Effector memory CD8-positive, alpha-beta T cell (primary cell): Measurements from ENCODE around the gene SLC25A11.

ENCODE experiments used
- ATAC-seq: fragments of 150-1000 bp; cut with Tn5 transposase; replicated peaks from 2 replicates; pipeline ENCODE4 v1.10.0; 2021; ENCODE audit warnings: mild to moderate bottlenecking, moderate library complexity
- DNase-seq, 3 experiments: peaks; one replicate each; pipeline ENCODE4 v3.0.0; 2021
- H3K27ac Mint-ChIP-seq, 2 donors: one replicate each; pipeline ENCODE4 v1.8.0; 2022; ENCODE audit warnings: mild to moderate bottlenecking in 2 of 2, mixed read lengths in 2 of 2, moderate library complexity in 2 of 2
- H3K27me3 Mint-ChIP-seq, 2 donors: one replicate each; pipeline ENCODE4 v1.8.0; 2022; ENCODE audit warnings: mixed read lengths in 2 of 2
- H3K36me3 Mint-ChIP-seq: one replicate; pipeline ENCODE4 v1.8.0; 2022; ENCODE audit warnings: mild to moderate bottlenecking, moderate library complexity, mixed read lengths; ENCODE audit not compliant: insufficient read depth
- H3K4me1 Mint-ChIP-seq, 2 donors: one replicate each; pipeline ENCODE4 v1.8.0; 2022; ENCODE audit warnings: low read depth in 2 of 2, mixed read lengths in 2 of 2
- H3K4me3 Mint-ChIP-seq, 2 donors: one replicate each; pipeline ENCODE4 v1.8.0; 2022; ENCODE audit warnings: mild to moderate bottlenecking in 2 of 2, mixed read lengths in 2 of 2, moderate library complexity in 2 of 2
- H3K9me3 Mint-ChIP-seq, 2 donors: one replicate each; pipeline ENCODE4 v1.8.0; 2022; ENCODE audit warnings: mixed read lengths in 2 of 2

SLC25A11 gene

DNA sequence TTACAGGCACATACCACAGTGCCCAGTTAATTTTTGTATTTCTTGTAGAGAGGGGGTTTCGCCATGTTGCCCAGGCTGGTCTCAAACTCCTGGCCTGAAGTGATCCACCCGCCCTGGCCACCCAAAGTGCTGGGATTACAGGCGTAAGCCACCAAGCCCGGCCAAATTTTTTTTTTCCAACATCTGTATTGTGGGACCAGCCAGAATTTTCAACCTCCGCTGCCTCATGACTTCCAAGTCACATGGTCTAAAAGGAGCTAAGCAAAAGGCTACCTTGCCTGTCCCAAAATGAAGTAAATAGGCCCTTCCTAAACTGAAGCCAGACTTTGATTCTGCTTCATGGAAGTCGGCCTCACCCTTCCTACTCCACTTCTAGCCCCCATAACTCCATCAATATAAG is 32.0 kb upstream of the SLC25A11 start:
- H3K27ac Mint-ChIP-seq = peak overlapping the region in 1 of 2 donors; percentile 53

DNA sequence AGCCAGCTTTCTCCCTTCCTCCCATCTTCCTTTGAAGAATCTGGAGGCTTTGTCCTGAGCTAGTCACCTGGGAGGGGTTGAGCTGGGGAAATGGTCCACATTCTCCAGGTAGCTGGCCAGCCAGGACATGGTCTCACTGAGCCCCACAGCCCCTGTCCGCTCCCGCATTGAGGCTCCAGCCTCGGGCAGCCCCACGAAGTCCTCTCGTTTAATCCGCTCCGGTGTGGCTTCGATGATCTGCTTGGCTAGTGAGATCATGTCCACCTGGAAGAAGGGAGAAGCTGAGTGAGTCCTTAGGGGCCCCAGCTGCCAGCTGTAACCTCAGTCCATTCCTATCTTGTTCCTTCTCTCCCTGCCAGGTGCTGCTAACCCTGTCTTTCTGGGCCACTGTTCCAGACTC is 30.4 kb upstream of the SLC25A11 start:
- DNase-seq (no peak), ATAC-seq (no peak)
- Mint-ChIP-seq H3K4me1 (peaks cover 12 to 13% of the 10 kb centered on the region in 2 donors), H3K4me3 (peak overlapping the region in 1 of 2 donors; percentile 17), H3K27ac (peak overlapping the region in 1 of 2 donors; percentile 53), H3K27me3 (no peaks in the 10 kb centered on the region), H3K9me3 (no peaks in the 10 kb centered on the region), H3K36me3 (peaks cover 23% of the 10 kb centered on the region)

More for the DNA sequence above, 32.0 kb upstream of the SLC25A11 start:
- Mint-ChIP-seq H3K4me1 (peaks cover 7% of the 10 kb centered on the region in 2 donors), H3K4me3 (no peak overlapping the region), H3K9me3 (no peaks in the 10 kb centered on the region), H3K36me3 (peaks cover 25% of the 10 kb centered on the region), H3K27me3 (no peaks in the 10 kb centered on the region)
- ATAC-seq (no peak), DNase-seq (no peak)

DNA sequence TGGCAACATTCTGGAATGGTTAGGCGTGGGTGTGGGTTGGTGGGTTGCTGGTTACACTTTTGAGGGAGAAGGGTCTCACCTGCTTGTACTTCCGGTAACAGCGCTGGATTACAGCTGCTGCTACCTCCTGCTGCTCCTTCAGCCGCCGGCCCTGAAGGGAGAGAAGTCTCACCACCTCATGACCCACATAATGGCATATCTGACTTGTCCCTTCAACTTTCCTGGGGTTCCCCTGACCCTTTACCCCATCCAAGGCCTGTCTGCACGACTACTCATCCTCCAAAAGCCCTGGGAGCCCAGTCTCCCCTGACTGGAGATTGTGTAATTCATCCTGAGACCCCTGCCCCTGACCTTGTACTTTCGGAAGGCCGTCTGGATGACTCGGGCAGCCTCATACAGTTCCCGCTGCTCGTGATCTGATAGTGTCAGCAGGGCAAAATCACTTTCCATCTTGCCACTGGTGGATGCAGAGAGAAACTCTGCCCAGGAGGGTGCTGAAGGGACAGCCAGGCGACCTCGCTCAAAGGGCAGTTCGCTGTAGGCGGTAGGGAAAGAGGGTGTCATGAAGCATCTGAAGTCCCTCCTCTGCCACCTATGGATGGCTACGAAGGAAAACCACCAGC is 29.8 kb upstream of the SLC25A11 start:
- Mint-ChIP-seq H3K4me3 (no peak overlapping the region), H3K4me1 (peaks cover 12 to 14% of the 10 kb centered on the region in 2 donors), H3K9me3 (no peaks in the 10 kb centered on the region), H3K27me3 (no peaks in the 10 kb centered on the region), H3K36me3 (peaks cover 21% of the 10 kb centered on the region), H3K27ac (no peak overlapping the region)
- DNase-seq (no peak), ATAC-seq (no peak)

DNA sequence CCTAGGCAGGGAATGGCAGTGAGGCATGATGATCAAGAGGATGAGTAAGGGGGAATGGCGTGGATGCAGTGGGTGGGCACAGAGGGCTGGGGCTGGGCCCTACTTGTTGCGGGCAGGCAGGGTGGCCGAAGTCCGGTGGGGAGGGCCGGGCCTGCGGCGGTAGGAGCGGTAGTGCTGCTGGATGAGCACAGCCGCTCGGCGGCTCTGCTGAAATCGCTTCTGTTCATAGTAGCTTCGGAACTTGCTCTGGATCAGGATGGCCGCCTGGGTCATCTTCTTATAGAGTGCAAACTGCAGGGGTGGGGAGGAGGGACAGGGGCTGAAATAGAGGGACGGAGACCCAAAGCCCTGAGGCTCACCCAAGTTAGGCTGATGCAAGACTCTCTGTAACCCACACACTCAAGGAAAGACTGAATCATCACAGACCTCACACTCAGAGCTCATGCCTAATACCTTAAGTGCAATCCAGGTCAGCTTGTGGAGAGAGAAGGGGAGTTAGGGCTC is 29.3 kb upstream of the SLC25A11 start:
- DNase-seq (no peak), ATAC-seq (no peak)
- Mint-ChIP-seq H3K36me3 (peaks cover 18% of the 10 kb centered on the region), H3K4me1 (peaks cover 12 to 14% of the 10 kb centered on the region in 2 donors), H3K4me3 (no peak overlapping the region), H3K9me3 (no peaks in the 10 kb centered on the region), H3K27ac (no peak overlapping the region), H3K27me3 (no peaks in the 10 kb centered on the region)

GRCh38 chr17:4968486-4969046 is 28.7 kb upstream of the SLC25A11 start:
- Mint-ChIP-seq H3K27me3 (no peaks in the 10 kb centered on the region), H3K4me1 (peaks cover 12 to 14% of the 10 kb centered on the region in 2 donors), H3K9me3 (no peaks in the 10 kb centered on the region), H3K36me3 (peaks cover 18% of the 10 kb centered on the region), H3K27ac (no peak overlapping the region), H3K4me3 (no peak overlapping the region)
- ATAC-seq (no peak), DNase-seq (no peak)

DNA sequence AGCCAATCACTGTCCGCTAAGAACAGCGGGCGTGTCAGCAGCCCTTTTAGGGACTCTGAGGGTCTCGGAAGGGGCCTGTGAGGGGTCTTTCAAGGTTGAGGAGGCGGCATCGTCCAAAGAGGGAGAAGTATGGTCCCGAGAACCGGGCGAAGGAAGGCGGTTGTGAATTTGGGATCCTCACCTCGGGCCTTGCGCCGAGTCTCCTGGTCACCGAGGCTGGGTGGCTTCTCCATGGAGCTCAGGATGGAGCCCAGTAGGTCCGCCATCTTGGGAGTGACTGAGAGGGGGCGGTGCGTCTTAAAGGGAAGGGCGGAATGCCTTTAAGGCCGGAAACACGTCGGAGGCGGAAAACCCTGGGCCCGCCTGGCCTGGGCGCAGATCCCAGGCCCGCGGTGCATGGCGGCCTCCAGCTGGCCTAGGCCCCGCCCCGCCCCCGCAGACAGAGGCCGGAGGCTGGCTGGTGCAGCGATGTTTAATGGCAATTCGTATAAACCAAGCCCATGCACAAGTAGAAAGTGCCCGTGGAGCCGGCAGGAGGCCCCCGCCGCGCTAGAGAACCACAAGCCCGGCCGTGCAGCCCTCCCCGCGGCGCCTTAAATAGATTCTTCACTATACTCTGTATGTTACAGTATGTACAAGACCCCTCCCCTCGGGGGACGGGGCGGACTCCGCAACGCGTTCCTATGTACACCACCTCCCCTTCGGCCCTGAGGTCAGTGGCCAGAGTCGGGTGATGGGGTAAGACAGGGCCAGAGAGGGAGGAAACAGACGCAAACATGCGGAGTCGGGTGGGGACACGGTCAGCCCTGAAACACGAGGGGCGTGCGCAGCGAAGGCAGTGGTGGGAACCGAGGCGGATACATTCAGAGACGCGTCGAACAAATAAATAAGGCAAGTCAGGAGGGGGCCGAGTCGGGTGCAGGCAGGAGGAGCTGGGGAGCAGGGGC is 28.0 kb upstream of the SLC25A11 start, which contains the start of gene SPAG7:
TSS of gene SPAG7 (minus strand) at position 279 of the 947 bp plus-strand sequence. CDS start at position 266, 13 bp downstream.
- Mint-ChIP-seq H3K4me1 (peaks cover 12 to 14% of the 10 kb centered on the region in 2 donors), H3K9me3 (no peaks in the 10 kb centered on the region), H3K27ac (peak within 1 kb of the TSS in 1 of 2 donors; percentile 44), H3K4me3 (no peak within 1 kb of the TSS), H3K36me3 (peaks cover 15% of the 10 kb centered on the region), H3K27me3 (no peaks in the 10 kb centered on the region)
- DNase-seq (peak; percentile 92 to 96 (median 95)), ATAC-seq (peak; percentile 67)

DNA sequence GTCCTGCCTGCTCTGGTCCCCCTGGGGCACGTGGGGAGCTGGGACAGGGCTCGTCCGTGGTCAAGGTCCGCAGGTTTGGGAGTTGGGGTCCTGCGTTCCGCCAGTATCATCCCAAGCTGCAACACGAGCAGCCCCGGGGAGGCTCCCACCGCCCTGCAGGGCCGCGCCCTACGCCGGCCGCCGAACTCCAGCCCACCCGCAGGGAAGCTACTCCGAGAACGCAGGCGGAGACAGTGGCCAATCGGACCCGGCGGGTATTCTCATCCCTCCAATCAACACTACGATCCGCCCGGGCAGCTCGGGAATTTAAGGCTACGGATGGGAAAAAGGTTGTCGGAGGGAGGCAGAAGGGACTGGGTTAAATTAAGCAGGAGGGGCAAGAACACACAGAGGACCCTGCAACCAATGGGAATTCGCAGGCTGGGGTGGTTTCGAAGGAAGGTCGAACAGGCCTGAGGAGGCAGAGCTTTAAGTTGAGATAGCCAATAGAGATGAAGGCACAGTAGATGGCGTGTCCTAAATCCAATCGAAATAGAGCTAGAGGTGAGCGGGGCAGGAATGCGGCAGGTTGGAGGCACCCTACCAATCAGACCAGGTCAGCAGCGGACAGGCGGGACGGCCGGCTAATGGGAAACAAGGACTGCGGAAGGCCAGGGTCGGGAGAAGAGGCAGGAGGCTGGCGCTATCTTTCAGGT is 27.1 kb upstream of the SLC25A11 start:
- peak; percentile 82 for ATAC-seq
- no peaks in the 10 kb centered on the region for H3K27me3 Mint-ChIP-seq
- H3K36me3 Mint-ChIP-seq = peaks cover 7% of the 10 kb centered on the region
- H3K9me3 Mint-ChIP-seq = no peaks in the 10 kb centered on the region
- H3K4me1 Mint-ChIP-seq = peaks cover 12% of the 10 kb centered on the region in 2 donors
- peak overlapping the region in 1 of 2 donors; percentile 44 for H3K27ac Mint-ChIP-seq
- H3K4me3 Mint-ChIP-seq = no peak overlapping the region
- peak; percentile 86 to 91 (median 90) for DNase-seq

DNA sequence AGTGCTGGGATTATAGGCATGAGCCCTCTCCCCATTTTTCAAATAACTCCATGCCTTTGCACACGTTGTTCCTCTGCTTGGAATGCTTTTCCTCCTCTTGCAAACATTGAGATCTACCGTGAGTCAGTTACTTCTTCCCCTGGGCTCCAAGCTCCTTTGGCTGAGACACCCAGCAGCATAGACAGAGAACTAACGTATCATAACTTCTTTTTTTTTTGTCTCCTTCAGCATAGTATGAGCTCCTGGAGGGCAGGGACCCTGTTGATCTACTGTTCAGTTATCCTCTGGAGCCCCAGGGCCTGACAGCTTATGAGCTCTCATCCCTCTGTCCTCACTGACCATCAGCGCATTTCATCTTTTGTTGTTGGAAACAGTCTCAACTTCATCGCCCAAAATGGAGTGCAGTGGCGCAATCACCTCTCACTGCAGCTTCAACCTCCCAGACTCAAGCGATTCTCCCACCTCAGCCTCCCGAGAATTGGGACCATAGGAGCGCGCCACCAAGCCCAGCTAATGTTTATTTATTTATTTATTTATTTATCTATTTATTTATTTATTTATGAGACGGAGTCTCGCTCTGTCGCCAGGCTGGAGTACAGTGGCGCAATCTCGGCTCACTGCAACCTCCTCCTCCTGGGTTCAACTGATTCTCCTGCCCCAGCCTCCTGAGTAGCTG is 25.6 kb upstream of the SLC25A11 start:
- DNase-seq = no peak
- H3K4me3 Mint-ChIP-seq = peak overlapping the region in 1 of 2 donors; percentile 20
- no peaks in the 10 kb centered on the region for H3K27me3 Mint-ChIP-seq
- H3K36me3 Mint-ChIP-seq = peaks cover 14% of the 10 kb centered on the region
- peak overlapping the region in 1 of 2 donors; percentile 10 for H3K27ac Mint-ChIP-seq
- no peak for ATAC-seq
- peaks cover 11 to 12% of the 10 kb centered on the region in 2 donors for H3K4me1 Mint-ChIP-seq
- H3K9me3 Mint-ChIP-seq = no peaks in the 10 kb centered on the region

GRCh38 chr17:4960279-4960922 is 20.6 kb upstream of the SLC25A11 start:
- ATAC-seq (no peak), DNase-seq (no peak)
- Mint-ChIP-seq H3K27me3 (no peaks in the 10 kb centered on the region), H3K4me1 (peaks cover 6 to 9% of the 10 kb centered on the region in 2 donors), H3K27ac (peak overlapping the region in 1 of 2 donors; percentile 69), H3K4me3 (no peak overlapping the region), H3K9me3 (no peaks in the 10 kb centered on the region), H3K36me3 (peaks cover 15% of the 10 kb centered on the region)

DNA sequence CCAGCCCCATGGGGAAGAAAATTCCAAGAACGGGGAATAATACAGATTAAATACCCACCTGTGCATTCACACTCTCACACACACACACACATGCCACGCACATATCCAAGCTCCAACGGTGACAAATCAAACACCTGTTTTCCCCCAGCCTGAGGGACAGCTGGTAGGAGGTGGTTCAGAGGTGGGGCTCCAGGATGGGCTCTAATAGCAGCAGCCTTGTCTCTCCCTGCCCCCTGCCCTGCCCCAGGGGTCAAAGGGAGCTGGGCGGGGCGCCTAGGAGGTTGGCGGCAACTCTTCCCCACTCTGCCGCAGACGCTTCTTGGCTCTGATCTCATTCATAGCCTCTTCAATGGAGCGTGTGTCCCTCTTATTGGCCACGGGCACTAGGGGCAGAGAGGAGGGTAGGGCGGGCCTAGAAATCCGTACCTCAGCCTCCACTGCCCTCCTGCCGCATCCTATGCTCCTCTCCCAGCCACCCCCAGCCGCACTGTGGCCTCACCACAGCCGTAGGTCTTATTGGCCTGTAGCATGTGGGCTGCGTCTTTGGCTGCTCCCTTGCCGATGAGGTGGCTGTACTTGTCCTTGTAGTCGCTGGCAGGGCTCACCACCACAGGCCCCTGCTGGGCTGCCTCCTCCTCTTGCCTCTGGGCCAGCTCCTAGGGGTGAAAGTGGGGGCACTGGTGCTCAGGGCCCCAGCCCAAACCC is 19.6 kb upstream of the SLC25A11 start:
- Mint-ChIP-seq H3K27ac (no peak overlapping the region), H3K4me3 (no peak overlapping the region), H3K9me3 (no peaks in the 10 kb centered on the region), H3K4me1 (peaks cover 3 to 5% of the 10 kb centered on the region in 2 donors), H3K27me3 (no peaks in the 10 kb centered on the region), H3K36me3 (peaks cover 17% of the 10 kb centered on the region)
- no peak for ATAC-seq
- DNase-seq = no peak

DNA sequence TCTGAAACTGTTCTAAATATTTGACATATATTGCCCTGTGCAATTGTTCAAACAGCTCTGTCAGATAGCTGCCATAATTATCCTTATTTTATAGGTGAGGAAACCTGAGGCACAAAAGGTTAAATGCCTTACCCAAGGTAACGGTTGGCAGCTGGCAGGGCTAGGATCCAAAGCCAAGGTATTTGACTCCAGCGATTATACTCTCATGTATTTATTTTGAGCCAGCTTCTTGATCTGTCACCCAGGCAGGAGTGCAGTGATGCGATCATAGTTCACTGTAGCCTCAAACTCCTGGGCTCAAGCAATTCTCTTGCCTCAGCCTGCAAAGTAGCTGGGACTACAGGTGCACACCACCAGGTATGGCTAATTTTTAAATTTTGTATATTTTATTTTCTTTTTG is 18.3 kb upstream of the SLC25A11 start:
- no peak overlapping the region for H3K4me3 Mint-ChIP-seq
- no peaks in the 10 kb centered on the region for H3K9me3 Mint-ChIP-seq
- peaks cover 3 to 5% of the 10 kb centered on the region in 2 donors for H3K4me1 Mint-ChIP-seq
- no peak overlapping the region for H3K27ac Mint-ChIP-seq
- ATAC-seq (no peak), DNase-seq (no peak)
- peaks cover 18% of the 10 kb centered on the region for H3K36me3 Mint-ChIP-seq
- H3K27me3 Mint-ChIP-seq = no peaks in the 10 kb centered on the region
